ENCODE measurements around the gene LASP1. TPM values are rescaled to one million over a fixed set of nuclear protein-coding genes. Genes with fewer than 3 reads are reported as not detected.

LASP1 gene
- total and polyA plus RNA-seq, 2 experiments from 2014 or later = 48.7 to 173 TPM

- Histone ChIP-seq H3K4me2 (no peak overlapping the region), H3K79me2 (replicated peaks; ENCODE audit: insufficient read depth) (no peaks in the 10 kb centered on the region), H3K4me1 (ENCODE audit: insufficient read depth) (peaks cover 6% of the 10 kb centered on the region; the same call in 1 of the 2 replicates), H2AFZ (no peak overlapping the region), H3F3A (replicated peaks; ENCODE audit: low read depth) (no peaks in the 10 kb centered on the region), H3K9me2 (ENCODE audit: insufficient read depth) (no peaks in the 10 kb centered on the region), H3K27ac (ENCODE audit: low read depth) (no peak overlapping the region), H3K4me3 (no peak overlapping the region), H4K20me1 (replicated peaks; ENCODE audit: insufficient read depth) (no peaks in the 10 kb centered on the region), H3K27me3 (ENCODE audit: insufficient read depth) (no peaks in the 10 kb centered on the region), H3K36me3 (ENCODE audit: insufficient read depth) (no peaks in the 10 kb centered on the region)
- Mint-ChIP-seq H3K4me1 (peaks cover 5% of the 10 kb centered on the region), H3K27me3 (ENCODE audit: insufficient read depth, low read depth, poor library complexity) (no peaks in the 10 kb centered on the region), H3K36me3 (ENCODE audit: low read depth) (no peaks in the 10 kb centered on the region), H3K4me3 (no peak overlapping the region), H3K27ac (no peak overlapping the region), H3K9me3 (no peaks in the 10 kb centered on the region)
- DNase-seq (ENCODE audit: low spot score) (no peak), ATAC-seq (no peak)
- TF ChIP-seq CREB1 (CRISPR knock-in tag; IDR thresholded peaks at IDR 0.05; ENCODE audit: low read depth) (no peak), STAT1 (IDR thresholded peaks at IDR 0.05; ENCODE audit: unreplicated experiment) (no peak), EZH2phosphoT487 (IDR thresholded peaks at IDR 0.05; ENCODE audit: unreplicated experiment) (no peak), JUNB (IDR thresholded peaks at IDR 0.05; ENCODE audit: unreplicated experiment) (no peak), REST (IDR thresholded peaks at IDR 0.05; ENCODE audit: unreplicated experiment) (no peak), ZNF114 (CRISPR knock-in tag; IDR thresholded peaks at IDR 0.05) (no peak), ETS1 (IDR thresholded peaks at IDR 0.05) (no peak)
Measured at GRCh38 chr17:38942696-38943334, 73.0 kb downstream of the LASP1 start.

GRCh38 chr17:38943607-38944006 lies 73.7 kb downstream of the LASP1 start:
- H3K4me3 ChIP-seq = no peak overlapping the region
- peaks cover 3% of the 10 kb centered on the region; the same call in 1 of the 2 replicates for H3K4me1 ChIP-seq (ENCODE audit: insufficient read depth)
- Mint-ChIP-seq H3K4me3 (no peak overlapping the region), H3K9me3 (no peaks in the 10 kb centered on the region; the same call in 2 of the 3 replicates), H3K27ac (no peak overlapping the region), H3K27me3 (ENCODE audit: insufficient read depth, low read depth, poor library complexity) (peaks cover 3% of the 10 kb centered on the region), H3K4me1 (peaks cover under 1% of the 10 kb centered on the region; the same call in 2 of the 3 replicates), H3K36me3 (ENCODE audit: low read depth) (no peaks in the 10 kb centered on the region)
- no peaks in the 10 kb centered on the region for H3K9me2 ChIP-seq (ENCODE audit: insufficient read depth)
- no peaks in the 10 kb centered on the region for H3K79me2 ChIP-seq (replicated peaks; ENCODE audit: insufficient read depth)
- no peaks in the 10 kb centered on the region for H3K27me3 ChIP-seq (ENCODE audit: insufficient read depth)
- no peak overlapping the region for H3K4me2 ChIP-seq
- no peaks in the 10 kb centered on the region for H3F3A ChIP-seq (replicated peaks; ENCODE audit: low read depth)
- DNase-seq (ENCODE audit: low spot score) = no peak
- H2AFZ ChIP-seq = no peak overlapping the region
- ATAC-seq = no peak
- H3K27ac ChIP-seq (ENCODE audit: low read depth) = no peak overlapping the region
- no peaks in the 10 kb centered on the region for H4K20me1 ChIP-seq (replicated peaks; ENCODE audit: insufficient read depth)
- H3K36me3 ChIP-seq (ENCODE audit: insufficient read depth) = no peaks in the 10 kb centered on the region
- TF ChIP-seq ZNF114 (CRISPR knock-in tag; IDR thresholded peaks at IDR 0.05) = no peak
- no peak for TF ChIP-seq STAT1 (IDR thresholded peaks at IDR 0.05; ENCODE audit: unreplicated experiment)
- TF ChIP-seq ETS1 (IDR thresholded peaks at IDR 0.05) = no peak
- TF ChIP-seq POLR2AphosphoS5 (IDR thresholded peaks at IDR 0.05; ENCODE audit: low read depth) = no peak
- TF ChIP-seq ZNF462 (CRISPR knock-in tag; IDR thresholded peaks at IDR 0.05) = no peak
- TF ChIP-seq EZH2phosphoT487 (IDR thresholded peaks at IDR 0.05; ENCODE audit: unreplicated experiment) = no peak

Measured in GM23338 (cell line).